GM13977 (cell line): ENCODE measurements around the gene CCDC138.

Experiments used
- DNase-seq: peaks from one replicate; pipeline ENCODE4 v3.0.0; 2012; ENCODE audit warnings: low spot score
- in situ Hi-C: fragments of 300-500 bp; cut with MboI; formaldehyde crosslinking; loops from one replicate; pipeline ENCODE4 v1.12.0; 2022; ENCODE audit warnings: low sequenced_read_pairs, low pct_unique_long_range_greater_than_20kb, mixed read lengths, inconsistent platforms; ENCODE audit not compliant: unreplicated experiment
- TF ChIP-seq, protein P1 (sequence below): IDR thresholded peaks from 2 replicates; pipeline ENCODE4 v1.5.1; 2012; ENCODE audit warnings: mild to moderate bottlenecking, control low read depth; ENCODE audit not compliant: insufficient read depth; ENCODE audit errors: extremely low read depth, missing control alignments

CCDC138 gene

DNA sequence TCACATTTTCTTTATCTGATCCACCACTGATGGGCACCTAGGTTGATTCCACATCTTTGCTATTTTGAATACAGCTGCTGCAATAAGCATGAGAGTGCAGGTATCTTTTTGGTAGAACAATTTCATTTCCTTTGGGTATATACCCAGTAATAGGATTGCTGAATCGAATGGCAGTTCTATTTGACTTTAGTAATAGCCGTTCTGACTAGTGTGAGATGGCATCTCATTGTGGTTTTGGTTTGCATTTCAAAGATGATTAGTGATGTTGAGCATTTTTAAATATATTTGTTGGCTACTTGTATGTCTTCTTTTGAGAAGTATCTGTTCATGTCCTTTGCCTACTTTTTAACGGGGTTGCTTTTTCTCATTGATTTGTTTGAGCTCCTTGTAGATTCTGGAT lies 72.3 kb downstream of the CCDC138 start:
- no peak for DNase-seq
- TF ChIP-seq, protein P1, sequence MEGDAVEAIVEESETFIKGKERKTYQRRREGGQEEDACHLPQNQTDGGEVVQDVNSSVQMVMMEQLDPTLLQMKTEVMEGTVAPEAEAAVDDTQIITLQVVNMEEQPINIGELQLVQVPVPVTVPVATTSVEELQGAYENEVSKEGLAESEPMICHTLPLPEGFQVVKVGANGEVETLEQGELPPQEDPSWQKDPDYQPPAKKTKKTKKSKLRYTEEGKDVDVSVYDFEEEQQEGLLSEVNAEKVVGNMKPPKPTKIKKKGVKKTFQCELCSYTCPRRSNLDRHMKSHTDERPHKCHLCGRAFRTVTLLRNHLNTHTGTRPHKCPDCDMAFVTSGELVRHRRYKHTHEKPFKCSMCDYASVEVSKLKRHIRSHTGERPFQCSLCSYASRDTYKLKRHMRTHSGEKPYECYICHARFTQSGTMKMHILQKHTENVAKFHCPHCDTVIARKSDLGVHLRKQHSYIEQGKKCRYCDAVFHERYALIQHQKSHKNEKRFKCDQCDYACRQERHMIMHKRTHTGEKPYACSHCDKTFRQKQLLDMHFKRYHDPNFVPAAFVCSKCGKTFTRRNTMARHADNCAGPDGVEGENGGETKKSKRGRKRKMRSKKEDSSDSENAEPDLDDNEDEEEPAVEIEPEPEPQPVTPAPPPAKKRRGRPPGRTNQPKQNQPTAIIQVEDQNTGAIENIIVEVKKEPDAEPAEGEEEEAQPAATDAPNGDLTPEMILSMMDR, result no peak
- in situ Hi-C loops, result loop anchor here (25.0 kb wide), 1 partner anchor 103 kb away; no protein-coding TSS in a partner anchor

DNA sequence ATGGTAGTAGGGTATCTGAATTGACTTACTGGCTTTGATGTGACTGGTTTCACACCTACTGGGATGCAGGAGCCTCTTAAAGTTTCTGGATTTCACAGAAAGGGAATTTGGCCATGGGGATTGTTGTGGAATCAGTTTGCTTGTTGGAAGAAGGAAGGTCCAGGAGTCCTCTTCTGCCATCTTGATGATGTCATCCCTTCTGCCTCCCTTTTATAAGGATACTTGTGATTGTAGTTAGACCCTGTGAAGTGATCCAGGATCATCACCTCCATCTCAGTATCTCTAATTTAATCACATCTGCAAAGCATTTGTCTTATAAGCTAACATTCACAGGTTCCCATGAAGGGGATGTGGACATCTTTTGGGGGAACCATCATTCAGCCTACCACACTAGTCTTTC lies 79.5 kb downstream of the CCDC138 start:
- TF ChIP-seq, protein P1, result no peak
- in situ Hi-C loops, result loop anchor here (25.0 kb wide), 1 partner anchor 96 kb away; no protein-coding TSS in a partner anchor
- no peak for DNase-seq

DNA sequence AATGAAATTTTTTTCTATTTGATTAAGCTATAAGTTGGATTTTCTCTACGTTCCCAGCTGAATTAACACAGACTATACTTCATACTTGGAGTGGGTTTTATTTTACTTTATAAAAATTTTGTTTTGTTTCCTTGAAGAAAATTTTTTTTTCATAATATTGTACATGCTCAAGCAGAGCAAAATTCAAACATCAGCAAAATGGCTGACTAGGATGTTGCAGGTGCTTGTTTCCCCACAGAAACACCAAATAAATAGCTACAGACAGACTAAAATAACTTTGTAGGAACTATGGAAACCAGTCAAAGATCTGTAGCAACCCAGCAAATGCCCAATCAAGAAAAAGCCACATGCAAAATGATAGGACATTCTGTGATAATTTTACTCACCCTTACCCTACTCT lies 82.3 kb downstream of the CCDC138 start:
- in situ Hi-C loops, result loop anchor here (25.0 kb wide), 1 partner anchor 93 kb away; no protein-coding TSS in a partner anchor
- TF ChIP-seq, protein P1, result no peak
- no peak for DNase-seq

DNA sequence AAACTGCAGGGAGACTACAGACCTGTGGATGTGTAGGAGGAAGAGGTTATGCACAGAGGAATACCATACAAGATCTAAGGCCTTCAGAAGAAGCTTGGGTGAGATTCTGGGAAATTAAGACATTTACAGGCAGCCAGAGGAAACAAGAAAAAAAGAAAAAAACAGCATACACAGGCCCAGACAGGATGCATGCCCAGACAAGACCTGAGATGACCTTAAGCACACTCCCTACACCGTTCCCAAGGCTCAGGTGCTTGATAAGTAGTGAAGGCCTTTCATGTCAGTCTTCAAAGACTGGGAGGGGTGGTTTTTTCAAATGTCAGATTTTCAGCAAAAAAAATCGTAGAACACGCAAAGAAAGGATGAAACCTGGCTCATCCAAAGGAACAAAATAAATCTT lies 83.0 kb downstream of the CCDC138 start:
- no peak for DNase-seq
- TF ChIP-seq, protein P1, result no peak
- in situ Hi-C loops, result loop anchor here (25.0 kb wide), 1 partner anchor 93 kb away; no protein-coding TSS in a partner anchor

DNA sequence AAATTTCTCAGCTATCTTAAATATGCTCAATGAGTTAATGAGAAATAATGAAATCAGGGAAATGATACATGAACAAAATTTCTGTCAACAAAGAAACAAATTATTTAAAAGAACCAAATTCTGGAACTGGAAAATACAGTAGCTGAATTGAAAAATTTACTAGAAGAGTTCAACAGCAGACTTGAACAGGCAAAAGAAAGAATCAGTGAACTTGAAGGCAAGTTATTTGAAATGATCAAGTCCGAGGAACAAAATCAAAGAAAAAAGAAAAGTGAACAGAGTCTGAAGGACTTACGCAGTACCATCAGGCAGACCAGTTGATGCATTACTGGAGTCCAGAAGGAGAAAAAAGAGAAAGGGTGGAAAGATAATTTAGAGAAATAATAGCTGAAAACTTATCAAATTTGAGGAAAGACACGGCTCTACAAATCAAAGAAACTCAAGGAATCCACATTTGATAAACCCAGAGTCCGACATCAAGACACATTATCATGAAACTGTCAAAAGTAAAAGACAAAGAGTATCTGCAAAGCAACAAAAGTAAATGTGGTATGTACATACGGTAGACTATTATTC lies 83.6 kb downstream of the CCDC138 start:
- TF ChIP-seq, protein P1, result no peak
- in situ Hi-C loops, result loop anchor here (25.0 kb wide), 1 partner anchor 92 kb away; no protein-coding TSS in a partner anchor
- no peak for DNase-seq

DNA sequence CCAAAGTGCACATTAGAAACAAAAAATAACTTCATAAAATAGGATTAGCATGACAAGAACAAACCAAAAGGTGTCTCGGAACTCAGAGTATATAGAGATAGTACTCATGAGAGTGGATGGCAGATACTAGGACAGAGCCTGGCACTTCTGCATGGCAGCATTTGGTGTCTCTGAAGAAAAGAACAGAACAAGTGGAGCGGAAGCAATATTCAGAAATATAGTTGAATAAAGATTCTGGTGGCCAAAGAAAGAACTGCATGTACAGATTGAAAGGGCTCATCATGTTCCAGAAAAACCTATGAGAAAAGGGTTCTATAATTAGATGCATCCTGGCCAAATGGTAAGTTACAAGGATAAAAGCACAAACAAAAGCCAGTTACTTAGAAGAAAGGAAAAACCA lies 90.9 kb downstream of the CCDC138 start:
- TF ChIP-seq, protein P1, result no peak
- in situ Hi-C loops, result no loop called here
- no peak for DNase-seq
